Neuronal stem cell (in vitro differentiated cells): ENCODE measurements around the gene AGBL4.
"Not testable (repeated sequence)": the region's sequence is repeated elsewhere in the genome, so short reads cannot be mapped to it uniquely, and the experiment has no call there.

Source experiments
- DNase-seq: peaks from one replicate; pipeline ENCODE4 v3.0.0-alpha.2; 2013; ENCODE audit warnings: low spot score
- H2AFZ ChIP-seq: one replicate; pipeline ENCODE4 v1.6.1; 2013; ENCODE audit warnings: mild to moderate bottlenecking, low read length, inconsistent platforms
- H2AK5ac ChIP-seq: 2 replicates; pipeline ENCODE4 v1.6.1; 2013; ENCODE audit warnings: low read depth, mild to moderate bottlenecking, inconsistent platforms, low read length, moderate library complexity, mixed read lengths
- H2BK120ac ChIP-seq: 2 replicates; pipeline ENCODE4 v1.6.1; 2013; ENCODE audit warnings: low read depth, mild to moderate bottlenecking, inconsistent platforms, low read length, moderate library complexity, mixed read lengths
- H2BK12ac ChIP-seq: one replicate; pipeline ENCODE4 v1.6.1; 2013; ENCODE audit warnings: low read length, inconsistent platforms
- H2BK15ac ChIP-seq: 2 replicates; pipeline ENCODE4 v1.6.1; 2013; ENCODE audit warnings: mild to moderate bottlenecking, low read length, inconsistent platforms, mixed read lengths
- H2BK5ac ChIP-seq: one replicate; pipeline ENCODE4 v1.6.1; 2013; ENCODE audit warnings: inconsistent platforms, mild to moderate bottlenecking, low read length, moderate library complexity
- H3K14ac ChIP-seq: one replicate; pipeline ENCODE4 v1.6.1; 2013; ENCODE audit warnings: low read length, inconsistent platforms
- H3K18ac ChIP-seq: 2 replicates; pipeline ENCODE4 v1.6.1; 2013; ENCODE audit warnings: low read length, inconsistent platforms
- H3K23ac ChIP-seq: 2 replicates; pipeline ENCODE4 v1.6.1; 2013; ENCODE audit warnings: low read depth, mild to moderate bottlenecking, mixed read lengths, low read length, inconsistent platforms; ENCODE audit not compliant: poor library complexity
- H3K27ac ChIP-seq: replicated peaks from 3 replicates; pipeline ENCODE4 v1.5.1; 2013; ENCODE audit warnings: low read length, inconsistent platforms
- H3K27me3 ChIP-seq, 3 experiments: 2 replicates each; pipeline ENCODE4 v1.6.1; 2013; ENCODE audit warnings: low read length in 3 of 3, mild to moderate bottlenecking in 2 of 3, inconsistent platforms in 1 of 3, low read depth in 1 of 3, mixed read lengths in 1 of 3, moderate library complexity in 1 of 3; ENCODE audit not compliant: control insufficient read depth in 3 of 3, insufficient read depth in 3 of 3
- H3K36me3 ChIP-seq, 2 donors: replicated peaks in 1 of 2; 2 replicates each; pipeline ENCODE4 v1.6.1; 2013; ENCODE audit warnings: low read length in 2 of 2; ENCODE audit not compliant: control insufficient read depth in 2 of 2, insufficient read depth in 2 of 2
- H3K4ac ChIP-seq: 2 replicates; pipeline ENCODE4 v1.6.1; 2013; ENCODE audit warnings: inconsistent platforms, mild to moderate bottlenecking, low read length, moderate library complexity
- H3K4me1 ChIP-seq, 2 donors: 1 replicate in 1 of 2; 2 replicates in 1 of 2; pipeline ENCODE4 v1.6.1; 2013; ENCODE audit warnings: low read length in 2 of 2, low read depth in 1 of 2; ENCODE audit not compliant: control insufficient read depth in 2 of 2, insufficient read depth in 1 of 2
- H3K4me2 ChIP-seq: one replicate; pipeline ENCODE4 v1.6.1; 2013; ENCODE audit warnings: mild to moderate bottlenecking, low read length, inconsistent platforms; ENCODE audit not compliant: insufficient read depth, poor library complexity, severe bottlenecking
- H3K4me3 ChIP-seq, 2 donors: 2 replicates each; pipeline ENCODE4 v1.5.1; 2013; ENCODE audit warnings: low read length in 2 of 2, mild to moderate bottlenecking in 2 of 2, inconsistent platforms in 1 of 2, moderate library complexity in 1 of 2
- H3K79me1 ChIP-seq: one replicate; pipeline ENCODE4 v1.6.1; 2013; ENCODE audit warnings: low read depth, mild to moderate bottlenecking, inconsistent platforms, low read length, moderate library complexity
- H3K9ac ChIP-seq: one replicate; pipeline ENCODE4 v1.6.1; 2013; ENCODE audit warnings: mild to moderate bottlenecking, low read depth, low read length, inconsistent platforms; ENCODE audit not compliant: poor library complexity
- H3K9me3 ChIP-seq, 2 donors: replicated peaks in 1 of 2; 2 replicates each; pipeline versions ENCODE3 to v1.6.1; 2013; ENCODE audit warnings: low read length in 2 of 2, mild to moderate bottlenecking in 2 of 2, inconsistent platforms in 1 of 2, low read depth in 1 of 2, mixed read lengths in 1 of 2, moderate library complexity in 1 of 2; ENCODE audit not compliant: control insufficient read depth in 2 of 2, insufficient read depth in 1 of 2
- H4K8ac ChIP-seq: one replicate; pipeline ENCODE4 v1.6.1; 2013; ENCODE audit warnings: low read depth, mild to moderate bottlenecking, inconsistent platforms, low read length, moderate library complexity
- H4K91ac ChIP-seq: one replicate; pipeline ENCODE4 v1.6.1; 2013; ENCODE audit warnings: low read length, low read depth, mild to moderate bottlenecking, inconsistent platforms; ENCODE audit not compliant: poor library complexity
- WGBS, 2 donors: extraction: QIAGEN DNeasy Blood & Tissue Kit; methylation state at CpG; one replicate each; pipeline ENCODE4 v1.1.7; 2013; ENCODE audit warnings: missing lambda C conversion rate in 2 of 2, mixed read lengths in 1 of 2; ENCODE audit not compliant: insufficient read length in 2 of 2, insufficient replicate concordance in 1 of 2; ENCODE audit errors: extremely low coverage in 2 of 2; 5-methylcytosine and 5-hydroxymethylcytosine counted together

Gene AGBL4

GRCh38 chr1:49294539-49294938 lies 729.2 kb downstream of the AGBL4 start:
- no peak overlapping the region for H4K91ac ChIP-seq
- H3K4me3 ChIP-seq: no peak overlapping the region
- no peak overlapping the region for H2BK120ac ChIP-seq
- no CpG with 5 or more reads among the region's 2 CpGs for WGBS, 2 donors
- no peak overlapping the region for H3K27ac ChIP-seq
- peaks cover 3% of the 10 kb centered on the region for H3K79me1 ChIP-seq
- no peak for DNase-seq
- no peak overlapping the region for H2AK5ac ChIP-seq
- H3K14ac ChIP-seq: no peak overlapping the region
- peaks cover 0 to 1% of the 10 kb centered on the region in 2 donors for H3K36me3 ChIP-seq
- H2BK12ac ChIP-seq: no peak overlapping the region
- H3K23ac ChIP-seq: no peak overlapping the region
- no peak overlapping the region for H2BK15ac ChIP-seq
- no peak overlapping the region for H2AFZ ChIP-seq
- peaks cover 0 to 15% of the 10 kb centered on the region in 2 donors for H3K9me3 ChIP-seq
- no peak overlapping the region for H4K8ac ChIP-seq
- no peak overlapping the region for H3K4ac ChIP-seq
- H3K9ac ChIP-seq: no peak overlapping the region
- no peak overlapping the region for H2BK5ac ChIP-seq
- H3K18ac ChIP-seq: no peak overlapping the region
- H3K4me2 ChIP-seq: no peak overlapping the region
- H3K4me1 ChIP-seq: no peaks in the 10 kb centered on the region
- no peaks in the 10 kb centered on the region for H3K27me3 ChIP-seq

- no peak overlapping the region for H3K4ac ChIP-seq
- H2AFZ ChIP-seq: no peak overlapping the region
- H2BK120ac ChIP-seq: no peak overlapping the region
- peak overlapping the region; percentile 5 for H3K18ac ChIP-seq
- no peak overlapping the region for H4K8ac ChIP-seq
- no CpG with 5 or more reads among the region's 4 CpGs for WGBS, 2 donors
- H3K36me3 ChIP-seq: peaks cover 0 to 1% of the 10 kb centered on the region in 2 donors
- H3K9ac ChIP-seq: no peak overlapping the region
- no peak for DNase-seq
- no peak overlapping the region for H2BK15ac ChIP-seq
- H2BK12ac ChIP-seq: no peak overlapping the region
- no peak overlapping the region for H2AK5ac ChIP-seq
- no peak overlapping the region for H3K23ac ChIP-seq
- H3K27me3 ChIP-seq: no peaks in the 10 kb centered on the region
- no peak overlapping the region for H3K4me2 ChIP-seq
- peaks cover 3% of the 10 kb centered on the region for H3K79me1 ChIP-seq
- no peak overlapping the region for H4K91ac ChIP-seq
- H3K4me3 ChIP-seq: peak overlapping the region in 1 of 2 donors; percentile 70
- no peak overlapping the region for H3K14ac ChIP-seq
- no peak overlapping the region for H2BK5ac ChIP-seq
- peaks cover 0 to 15% of the 10 kb centered on the region in 2 donors for H3K9me3 ChIP-seq
- H3K27ac ChIP-seq: no peak overlapping the region
- no peaks in the 10 kb centered on the region for H3K4me1 ChIP-seq
Measured at GRCh38 chr1:49293016-49293415, 730.7 kb downstream of the AGBL4 start.

- H3K9me3 ChIP-seq, DNase-seq, H3K79me1 ChIP-seq, H3K4me1 ChIP-seq, H3K4me2 ChIP-seq, H2AK5ac ChIP-seq, H3K4ac ChIP-seq, H3K27ac ChIP-seq, H2BK120ac ChIP-seq, H2BK5ac ChIP-seq, H2BK15ac ChIP-seq, H3K9ac ChIP-seq, H3K27me3 ChIP-seq, H3K23ac ChIP-seq, H2BK12ac ChIP-seq, H4K91ac ChIP-seq, H3K36me3 ChIP-seq, H3K14ac ChIP-seq: not testable (repeated sequence)
- peak overlapping the region; percentile 34 to 38 for H3K4me3 ChIP-seq
- WGBS, 2 donors: no CpG with 5 or more reads among the region's 32 CpGs
- peak overlapping the region; percentile 85 for H3K18ac ChIP-seq
- peak overlapping the region; percentile 89 for H2AFZ ChIP-seq
- peak overlapping the region; percentile 6 for H4K8ac ChIP-seq
Measured at GRCh38 chr1:49257211-49258049, 766.3 kb downstream of the AGBL4 start.

- Histone ChIP-seq H3K79me1 (no peaks in the 10 kb centered on the region), H3K9ac (no peak overlapping the region), H3K4ac (no peak overlapping the region), H2AK5ac (no peak overlapping the region), H2AFZ (no peak overlapping the region), H4K91ac (no peak overlapping the region), H3K14ac (no peak overlapping the region), H3K23ac (no peak overlapping the region), H2BK120ac (no peak overlapping the region), H3K4me1 (no peaks in the 10 kb centered on the region), H3K4me3 (no peak overlapping the region), H3K27me3 (no peaks in the 10 kb centered on the region), H3K36me3 (no peaks in the 10 kb centered on the region), H3K27ac (no peak overlapping the region), H2BK12ac (no peak overlapping the region), H4K8ac (no peak overlapping the region), H3K9me3 (peaks cover 0 to 2% of the 10 kb centered on the region in 2 donors), H3K4me2 (no peak overlapping the region), H2BK15ac (no peak overlapping the region), H2BK5ac (no peak overlapping the region), H3K18ac (no peak overlapping the region)
- no peak for DNase-seq
Measured at GRCh38 chr1:49252917-49253316, 770.8 kb downstream of the AGBL4 start.
